HCEC 1CT (cell line): Measurements from ENCODE around the gene TGFBR1.

Source experiments
- DNase-seq: peaks from one replicate; pipeline ENCODE4 v3.0.0-alpha.2; 2017

TGFBR1 gene

DNA sequence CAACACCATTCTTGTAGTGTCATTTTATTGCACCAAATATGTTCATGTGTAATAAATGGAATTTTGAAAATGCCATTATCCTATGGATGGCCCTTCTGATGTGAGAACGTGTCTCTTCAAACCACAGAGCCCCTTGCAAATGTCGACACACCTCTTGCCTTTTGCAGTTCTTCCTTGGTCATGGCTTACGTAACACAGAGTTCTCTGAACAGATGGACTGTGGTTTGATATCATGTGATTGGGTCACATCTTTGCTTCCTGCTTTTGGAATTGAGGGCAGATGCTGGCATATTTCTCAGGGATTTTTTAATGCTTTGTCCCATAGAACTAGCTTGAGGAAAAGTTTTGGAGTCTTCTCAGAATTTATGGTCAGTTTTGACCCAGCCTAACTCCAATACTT, 4.6 kb downstream of the TGFBR1 start:
- peak; percentile 80 for DNase-seq

GRCh38 chr9:99112750-99113413, 8.0 kb downstream of the TGFBR1 start:
- no peak for DNase-seq

GRCh38 chr9:99113414-99114048, 8.6 kb downstream of the TGFBR1 start:
- DNase-seq, result no peak

DNA sequence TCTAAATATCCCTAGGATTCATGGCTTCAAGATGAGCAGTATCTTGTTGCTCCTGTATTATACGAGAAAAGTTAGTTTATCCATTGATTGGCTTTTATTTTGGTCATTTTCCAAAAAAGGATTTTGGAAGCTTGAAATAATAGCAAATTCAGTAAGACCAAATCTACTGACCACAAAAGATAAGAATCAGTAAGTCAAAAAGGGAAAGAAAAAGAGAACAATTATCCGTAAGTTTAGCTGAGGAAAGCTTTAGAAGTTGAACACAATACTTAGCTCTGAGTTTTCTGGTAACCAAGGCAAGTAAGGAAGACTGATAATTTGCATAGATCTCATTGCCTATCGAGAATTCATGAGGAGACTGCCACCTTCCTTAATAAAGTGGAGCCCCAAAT, 9.1 kb downstream of the TGFBR1 start:
- DNase-seq, result no peak

DNA sequence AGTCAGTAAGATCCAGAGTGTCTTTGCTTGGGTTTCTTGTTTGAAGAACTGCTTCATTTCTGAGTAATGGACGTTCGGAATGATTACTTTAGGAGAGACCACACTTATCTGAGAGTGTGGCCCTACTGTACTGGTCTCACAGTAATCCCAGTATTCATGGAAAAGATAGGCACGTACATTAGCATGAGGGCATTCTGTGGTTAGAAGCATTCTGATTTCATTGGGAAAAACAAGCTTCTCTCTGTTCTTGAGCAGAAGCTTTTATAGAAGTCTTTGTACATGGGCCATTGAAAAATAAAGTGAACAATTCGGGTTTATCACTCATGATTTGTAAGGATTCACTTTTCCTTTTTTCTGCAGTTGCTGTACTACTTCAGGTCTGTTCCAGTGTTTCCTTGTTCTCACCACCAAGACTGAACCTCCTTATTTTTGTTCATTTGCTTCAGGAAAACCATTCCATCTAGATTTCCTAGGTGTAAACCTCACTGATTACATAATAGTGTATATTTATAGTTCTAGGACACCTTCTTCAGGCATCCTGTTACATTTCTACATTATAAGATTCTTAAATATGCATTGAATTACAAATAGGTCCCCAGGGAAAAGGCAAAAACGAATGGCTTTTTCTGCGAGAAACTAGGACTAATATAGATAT, 10.1 kb downstream of the TGFBR1 start:
- DNase-seq, result no peak

DNA sequence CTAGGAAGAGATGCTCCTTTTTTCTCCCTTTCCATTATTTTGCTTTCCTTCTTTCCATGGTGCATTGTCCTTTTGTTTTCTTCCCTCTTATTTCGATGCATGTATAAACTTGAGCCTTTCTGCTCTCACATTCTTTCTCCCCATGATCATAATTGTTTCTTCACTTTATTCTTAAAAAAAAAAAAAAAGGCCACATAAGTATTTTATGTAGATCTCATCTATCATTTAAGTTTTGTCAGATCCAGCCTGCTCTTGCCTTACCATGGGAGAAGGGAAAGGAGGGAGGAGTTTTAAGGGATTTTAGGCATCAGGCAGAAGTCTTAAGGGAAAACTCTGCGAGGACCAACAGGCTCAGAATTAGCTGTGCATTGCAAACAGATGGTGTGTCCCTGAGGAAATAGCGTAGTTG, 11.1 kb downstream of the TGFBR1 start:
- DNase-seq, result no peak

GRCh38 chr9:99118782-99119466, 14.0 kb downstream of the TGFBR1 start:
- no peak for DNase-seq

DNA sequence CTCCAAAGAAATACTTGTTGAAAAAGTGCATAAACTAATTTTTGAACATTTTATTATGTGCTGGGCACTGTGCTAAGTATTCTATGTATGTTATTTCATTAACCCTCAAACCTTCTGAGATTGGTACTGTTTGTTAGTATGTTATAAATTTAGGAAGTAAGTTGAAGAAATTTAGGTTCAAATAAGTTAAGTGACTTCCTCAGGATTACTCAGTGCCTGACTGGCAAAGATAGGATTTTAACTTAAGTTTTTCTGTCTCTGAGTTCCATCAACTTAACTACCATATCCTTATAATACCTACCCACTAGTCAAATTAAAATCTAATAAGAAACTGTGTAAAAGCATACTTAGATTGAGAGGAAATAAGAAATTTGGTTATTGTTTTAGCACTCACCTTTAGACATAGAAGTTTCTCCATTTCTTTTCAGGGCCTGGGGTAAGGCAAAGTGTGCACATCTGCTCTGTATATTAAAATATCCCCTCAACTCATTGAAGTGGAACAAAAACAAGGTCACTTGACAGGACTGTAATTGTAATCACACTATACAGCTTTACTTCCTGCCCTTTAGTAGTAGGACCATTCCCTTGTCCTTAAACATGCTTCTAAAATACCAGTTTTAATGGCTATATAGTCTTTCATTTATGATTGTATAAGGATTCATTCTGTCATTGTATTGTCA, 15.2 kb downstream of the TGFBR1 start:
- DNase-seq, result no peak

DNA sequence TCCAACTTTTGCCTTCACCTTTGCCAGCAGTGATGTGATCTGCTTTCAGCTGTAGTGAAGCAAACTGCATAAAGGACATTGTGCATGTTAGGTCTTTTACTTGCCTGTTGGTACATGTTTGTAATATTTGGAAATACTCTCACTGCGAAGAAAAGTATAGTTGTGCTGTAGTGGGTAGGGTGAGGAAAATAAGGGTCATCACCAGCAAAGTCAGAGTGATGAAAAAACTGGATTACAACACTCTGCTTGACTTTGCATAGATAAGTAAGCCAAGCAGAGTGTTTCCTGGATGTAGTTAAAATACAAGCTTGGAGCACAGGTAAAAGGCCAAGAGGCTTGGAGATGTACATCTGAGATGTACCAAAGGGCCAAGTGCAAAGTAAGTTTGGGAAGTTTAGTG, 16.7 kb downstream of the TGFBR1 start:
- no peak for DNase-seq

- no peak for DNase-seq
Measured at GRCh38 chr9:99124534-99125255, 19.8 kb downstream of the TGFBR1 start.

GRCh38 chr9:99125446-99125845, 20.5 kb downstream of the TGFBR1 start:
- no peak for DNase-seq

DNA sequence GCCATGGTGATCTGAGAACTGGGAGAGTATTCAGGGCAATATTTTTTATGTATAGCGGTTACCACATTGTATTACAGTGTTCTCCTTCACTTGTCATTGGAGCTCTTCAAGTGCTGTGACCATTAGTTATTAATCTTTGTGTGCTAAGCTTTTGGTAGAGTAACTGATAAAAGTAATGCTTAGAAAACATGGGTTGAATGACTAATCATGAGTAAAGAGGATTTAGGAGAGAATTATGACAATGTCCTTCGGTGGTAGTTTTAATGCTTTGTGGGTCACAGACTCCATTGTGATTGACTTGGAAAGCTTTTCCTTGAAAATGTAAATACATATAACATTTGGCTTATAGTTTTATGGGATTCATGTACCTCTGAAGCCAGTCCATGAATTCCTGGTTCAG, 21.4 kb downstream of the TGFBR1 start:
- DNase-seq, result peak; percentile 40

- peak; percentile 56 for DNase-seq
Measured at GRCh38 chr9:99127356-99128132, 22.6 kb downstream of the TGFBR1 start.

GRCh38 chr9:99128133-99128406, 23.2 kb downstream of the TGFBR1 start:
- DNase-seq, result no peak

GRCh38 chr9:99129091-99129490, 24.2 kb downstream of the TGFBR1 start:
- no peak for DNase-seq

GRCh38 chr9:99130069-99130468, 25.2 kb downstream of the TGFBR1 start:
- DNase-seq, result no peak

DNA sequence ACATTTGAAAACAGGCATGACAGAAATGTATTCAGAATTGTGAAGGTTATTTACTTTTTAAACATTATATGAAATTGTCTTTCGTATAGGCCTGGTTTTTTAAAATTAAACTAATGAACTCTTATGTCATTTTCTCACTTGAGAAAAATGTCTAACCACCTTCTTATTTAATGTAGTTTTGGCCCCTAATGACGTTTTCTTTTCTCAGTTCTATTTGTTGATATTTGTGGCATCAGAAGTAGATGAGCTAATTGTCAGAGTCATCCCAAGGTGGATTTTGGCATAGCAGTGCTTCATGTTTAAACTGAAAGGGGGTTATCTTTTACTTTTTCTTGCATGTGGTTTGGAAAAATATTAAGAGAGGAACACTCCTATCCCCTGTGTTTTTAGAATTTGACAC, 28.2 kb downstream of the TGFBR1 start:
- DNase-seq, result no peak

- peak; percentile 41 for DNase-seq
Measured at GRCh38 chr9:99134893-99135341, 30.0 kb downstream of the TGFBR1 start.

- DNase-seq, result no peak
Measured at GRCh38 chr9:99135456-99135855, 30.5 kb downstream of the TGFBR1 start.

- no peak for DNase-seq
Measured at GRCh38 chr9:99137225-99137624, 32.3 kb downstream of the TGFBR1 start.

DNA sequence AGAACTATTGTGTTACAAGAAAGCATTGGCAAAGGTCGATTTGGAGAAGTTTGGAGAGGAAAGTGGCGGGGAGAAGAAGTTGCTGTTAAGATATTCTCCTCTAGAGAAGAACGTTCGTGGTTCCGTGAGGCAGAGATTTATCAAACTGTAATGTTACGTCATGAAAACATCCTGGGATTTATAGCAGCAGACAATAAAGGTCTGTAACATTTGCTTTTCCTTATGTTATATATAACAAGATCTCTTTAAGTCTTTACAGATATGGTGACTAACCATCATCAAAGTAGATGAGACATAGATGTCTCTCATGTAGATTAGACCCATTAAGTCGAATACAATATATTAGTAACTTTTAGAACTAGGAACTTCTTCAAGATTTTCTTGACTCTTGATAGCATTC, 33.0 kb downstream of the TGFBR1 start:
- no peak for DNase-seq
